NB4 (cell line): ENCODE results near the gene SYT6.

ENCODE experiments used
- CTCF ChIP-seq: IDR thresholded peaks from one replicate; pipeline ENCODE4 v1.5.1; 2012; ENCODE audit warnings: low read depth, low read length
- POLR2A ChIP-seq: IDR thresholded peaks from 2 replicates; pipeline ENCODE4 v1.6.1; 2011; ENCODE audit warnings: mild to moderate bottlenecking; ENCODE audit not compliant: insufficient read length; ENCODE audit errors: extremely low read depth

DNA sequence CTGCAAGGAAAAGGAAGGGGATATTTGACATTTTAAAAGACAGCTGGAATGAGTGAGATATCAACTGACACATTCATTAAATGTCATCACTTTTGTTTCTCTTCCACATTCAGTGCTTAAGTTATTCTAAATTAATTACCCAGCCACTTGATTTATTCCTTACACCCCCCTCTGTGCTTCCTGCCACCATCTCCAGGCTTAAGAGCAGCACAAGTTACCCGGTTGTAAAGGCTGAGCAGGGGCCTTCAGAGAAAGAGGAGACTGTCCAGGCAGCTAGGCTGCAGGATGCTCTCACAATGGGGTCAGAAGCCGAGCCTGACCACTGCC, 71.4 kb downstream of the SYT6 start:
- TF ChIP-seq CTCF (no peak), POLR2A (no peak)
